ENCODE measurements around the gene HAPLN3. TPM values are rescaled to one million over a fixed set of nuclear protein-coding genes. Genes with fewer than 3 reads are reported as not detected.

The HAPLN3 gene
- total RNA-seq, 1 experiment from 2014 or later, result 42.4 TPM

DNA sequence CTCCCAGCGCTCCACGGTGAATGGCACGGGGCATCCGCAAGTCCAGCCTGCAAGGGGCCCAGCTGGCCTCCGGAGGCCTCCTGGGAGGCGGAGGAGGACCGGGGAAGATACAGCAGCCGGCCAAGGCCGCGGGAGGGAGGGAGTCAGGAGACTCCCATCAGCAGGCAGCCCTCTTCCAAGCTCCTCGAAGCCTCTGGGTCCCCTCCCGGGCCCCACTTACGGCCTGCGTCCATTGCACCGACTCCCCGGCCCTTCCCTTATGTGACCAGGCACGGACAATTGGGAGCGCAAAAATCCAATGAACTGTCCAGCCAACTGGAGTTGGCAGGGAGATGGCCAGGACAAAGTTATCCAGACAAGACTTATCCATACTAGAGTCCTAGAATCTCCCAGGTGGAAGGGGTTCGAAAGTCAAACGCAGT is 17.2 kb upstream of the HAPLN3 start:
- H4K5ac ChIP-seq (ENCODE audit: insufficient read length, low read depth, low read length), result no peak overlapping the region
- Mint-ChIP-seq H3K27ac (peak overlapping the region; percentile 22 to 97 (median 96); a peak in 4 of 7 replicates), H3K4me1 (peaks cover 41 to 53% of the 10 kb centered on the region in 2 experiments), H3K9me3 (peaks cover 0 to 2% of the 10 kb centered on the region in 2 experiments), H3K27me3 (ENCODE audit: low read depth) (no peaks in the 10 kb centered on the region; the same call in none of the 2 replicates), H3K36me3 (ENCODE audit: insufficient read depth in 1 of 3, low read depth in 3 of 3) (peaks cover 41 to 50% (median 45%) of the 10 kb centered on the region in 3 experiments), H3K4me3 (peak overlapping the region; percentile 82 to 98)
- WGBS (ENCODE audit: extremely low coverage, insufficient read length, low lambda C conversion rate), result no CpG with 5 or more reads among the region's 20 CpGs
- peaks cover 9% of the 10 kb centered on the region for H3K23me2 ChIP-seq (ENCODE audit: insufficient read length, low read depth, low read length, poor library complexity, severe bottlenecking)
- H3K18ac ChIP-seq (ENCODE audit: insufficient read length, low read depth, low read length), result no peak overlapping the region
- no peak overlapping the region for H2BK12ac ChIP-seq (ENCODE audit: insufficient read length, low read depth, low read length)
- peak overlapping the region; percentile 61; the same call in 1 of the 2 replicates for H3K14ac ChIP-seq (ENCODE audit: insufficient read depth, low read length)
- no peak overlapping the region for H2BK20ac ChIP-seq (ENCODE audit: low read depth, low read length, poor library complexity, severe bottlenecking)
- peaks cover 23% of the 10 kb centered on the region; the same call in 1 of the 2 replicates for H3K79me2 ChIP-seq (ENCODE audit: insufficient read depth, low read length)
- no peak overlapping the region for H4K8ac ChIP-seq (replicated peaks; ENCODE audit: insufficient read length, low read depth, low read length)
- H3K23ac ChIP-seq (ENCODE audit: insufficient read length, low read depth, low read length), result no peak overlapping the region
- H3T11ph ChIP-seq (ENCODE audit: low read length), result no peak overlapping the region
- no peak overlapping the region for H3K56ac ChIP-seq (ENCODE audit: insufficient read length, low read depth, low read length)
- H3K4me1 ChIP-seq (ENCODE audit: insufficient read depth, low read length), result peaks cover 8% of the 10 kb centered on the region
- peak overlapping the region; percentile 100 for H3K4me2 ChIP-seq (ENCODE audit: insufficient read depth, insufficient read length, low read length)
- TF ChIP-seq, protein P1, sequence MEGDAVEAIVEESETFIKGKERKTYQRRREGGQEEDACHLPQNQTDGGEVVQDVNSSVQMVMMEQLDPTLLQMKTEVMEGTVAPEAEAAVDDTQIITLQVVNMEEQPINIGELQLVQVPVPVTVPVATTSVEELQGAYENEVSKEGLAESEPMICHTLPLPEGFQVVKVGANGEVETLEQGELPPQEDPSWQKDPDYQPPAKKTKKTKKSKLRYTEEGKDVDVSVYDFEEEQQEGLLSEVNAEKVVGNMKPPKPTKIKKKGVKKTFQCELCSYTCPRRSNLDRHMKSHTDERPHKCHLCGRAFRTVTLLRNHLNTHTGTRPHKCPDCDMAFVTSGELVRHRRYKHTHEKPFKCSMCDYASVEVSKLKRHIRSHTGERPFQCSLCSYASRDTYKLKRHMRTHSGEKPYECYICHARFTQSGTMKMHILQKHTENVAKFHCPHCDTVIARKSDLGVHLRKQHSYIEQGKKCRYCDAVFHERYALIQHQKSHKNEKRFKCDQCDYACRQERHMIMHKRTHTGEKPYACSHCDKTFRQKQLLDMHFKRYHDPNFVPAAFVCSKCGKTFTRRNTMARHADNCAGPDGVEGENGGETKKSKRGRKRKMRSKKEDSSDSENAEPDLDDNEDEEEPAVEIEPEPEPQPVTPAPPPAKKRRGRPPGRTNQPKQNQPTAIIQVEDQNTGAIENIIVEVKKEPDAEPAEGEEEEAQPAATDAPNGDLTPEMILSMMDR (conservative IDR thresholded peaks at IDR 0.05), result no peak
- H2AK5ac ChIP-seq (ENCODE audit: insufficient read length, low read length), result no peak overlapping the region
- no peaks in the 10 kb centered on the region for H3K9me3 ChIP-seq (ENCODE audit: control insufficient read depth, low read depth, low read length)
- H3K4ac ChIP-seq (ENCODE audit: low read depth, low read length), result no peak overlapping the region
- H2BK15ac ChIP-seq (ENCODE audit: low read depth, low read length), result no peak overlapping the region
- no peak overlapping the region for H3K27ac ChIP-seq (ENCODE audit: insufficient read length, low read depth, low read length)
- H4K91ac ChIP-seq (ENCODE audit: insufficient read length, low read depth, low read length), result no peak overlapping the region
- H3K9ac ChIP-seq (ENCODE audit: extremely low read depth, insufficient read length, low read length), result peak overlapping the region; percentile 36
- H4K20me1 ChIP-seq (ENCODE audit: control insufficient read depth, insufficient read depth, insufficient read length), result no peaks in the 10 kb centered on the region
- no peak overlapping the region for H2AFZ ChIP-seq (ENCODE audit: low read length)
- H3K27me3 ChIP-seq (ENCODE audit: insufficient read depth, low read length), result no peaks in the 10 kb centered on the region
- H2BK5ac ChIP-seq (ENCODE audit: insufficient read length, low read length), result no peak overlapping the region
- peaks cover 26% of the 10 kb centered on the region for H3K79me1 ChIP-seq (ENCODE audit: insufficient read depth, low read depth, low read length, poor library complexity, severe bottlenecking)
- H2BK120ac ChIP-seq (ENCODE audit: low read depth, low read length, poor library complexity, severe bottlenecking), result no peak overlapping the region
- DNase-seq, result no peak
